ENCODE data around the gene KLHL22. TPM values are rescaled to one million over a fixed set of nuclear protein-coding genes. Genes with fewer than 3 reads are reported as not detected.
"Not testable (repeated sequence)": the region's sequence is repeated elsewhere in the genome, so short reads cannot be mapped to it uniquely, and the experiment has no call there.

KLHL22 gene
- total RNA-seq, 1 experiment from 2014 or later: 30.4 TPM

- no peak for DNase-seq (ENCODE audit: low spot score)
- in situ Hi-C loops (cut with HindIII; ENCODE audit: low sequenced_read_pairs): no loop called here
Measured at GRCh38 chr22:20526305-20526627, 30.7 kb upstream of the KLHL22 start.

GRCh38 chr22:20525048-20525447 lies 29.5 kb upstream of the KLHL22 start:
- in situ Hi-C loops (cut with HindIII; ENCODE audit: low sequenced_read_pairs): no loop called here
- DNase-seq (ENCODE audit: low spot score): no peak

GRCh38 chr22:20524004-20524481 lies 28.4 kb upstream of the KLHL22 start:
- in situ Hi-C loops (cut with HindIII; ENCODE audit: low sequenced_read_pairs): no loop called here
- DNase-seq (ENCODE audit: low spot score): no peak

GRCh38 chr22:20523086-20523983 lies 27.7 kb upstream of the KLHL22 start:
- in situ Hi-C loops (cut with HindIII; ENCODE audit: low sequenced_read_pairs): no loop called here
- DNase-seq (ENCODE audit: low spot score): no peak

- in situ Hi-C loops (cut with HindIII; ENCODE audit: low sequenced_read_pairs): no loop called here
- DNase-seq (ENCODE audit: low spot score): no peak
Measured at GRCh38 chr22:20522134-20523004, 26.8 kb upstream of the KLHL22 start.

- DNase-seq (ENCODE audit: low spot score): no peak
- in situ Hi-C loops (cut with HindIII; ENCODE audit: low sequenced_read_pairs): no loop called here
Measured at GRCh38 chr22:20520093-20520511, 24.5 kb upstream of the KLHL22 start.

- no peak for DNase-seq (ENCODE audit: low spot score)
- in situ Hi-C loops (cut with HindIII; ENCODE audit: low sequenced_read_pairs): no loop called here
Measured at GRCh38 chr22:20519558-20519957, 24.0 kb upstream of the KLHL22 start.

- in situ Hi-C loops (cut with HindIII; ENCODE audit: low sequenced_read_pairs): no loop called here
Measured at GRCh38 chr22:20517841-20518592, 22.4 kb upstream of the KLHL22 start.

GRCh38 chr22:20517422-20517821 lies 21.8 kb upstream of the KLHL22 start:
- in situ Hi-C loops (cut with HindIII; ENCODE audit: low sequenced_read_pairs): no loop called here
- no peak for DNase-seq (ENCODE audit: low spot score)

More at GRCh38 chr22:20517841-20518592, 22.4 kb upstream of the KLHL22 start:
- DNase-seq (ENCODE audit: low spot score): no peak

- in situ Hi-C loops (cut with HindIII; ENCODE audit: low sequenced_read_pairs): no loop called here
- no peak for DNase-seq (ENCODE audit: low spot score)
Measured at GRCh38 chr22:20516399-20516798, 20.8 kb upstream of the KLHL22 start.

GRCh38 chr22:20514658-20515406 lies 19.2 kb upstream of the KLHL22 start:
- DNase-seq (ENCODE audit: low spot score): no peak

GRCh38 chr22:20511578-20512229 lies 16.1 kb upstream of the KLHL22 start:
- in situ Hi-C loops (cut with HindIII; ENCODE audit: low sequenced_read_pairs): no loop called here
- no peak for DNase-seq (ENCODE audit: low spot score)

More at GRCh38 chr22:20514658-20515406, 19.2 kb upstream of the KLHL22 start:
- in situ Hi-C loops (cut with HindIII; ENCODE audit: low sequenced_read_pairs): no loop called here

GRCh38 chr22:20510811-20511577 lies 15.4 kb upstream of the KLHL22 start:
- no peak for DNase-seq (ENCODE audit: low spot score)
- in situ Hi-C loops (cut with HindIII; ENCODE audit: low sequenced_read_pairs): no loop called here

- DNase-seq (ENCODE audit: low spot score): no peak
- in situ Hi-C loops (cut with HindIII; ENCODE audit: low sequenced_read_pairs): no loop called here
Measured at GRCh38 chr22:20509344-20510047, 13.9 kb upstream of the KLHL22 start.

GRCh38 chr22:20508815-20509271 lies 13.2 kb upstream of the KLHL22 start:
- DNase-seq (ENCODE audit: low spot score): no peak
- in situ Hi-C loops (cut with HindIII; ENCODE audit: low sequenced_read_pairs): no loop called here

GRCh38 chr22:20508067-20508755 lies 12.6 kb upstream of the KLHL22 start:
- DNase-seq (ENCODE audit: low spot score); in situ Hi-C loops (cut with HindIII; ENCODE audit: low sequenced_read_pairs): not testable (repeated sequence)
